ENCODE measurements around the gene HOXA6. TPM values are rescaled to one million over a fixed set of nuclear protein-coding genes. Genes with fewer than 3 reads are reported as not detected.

The HOXA6 gene
- total RNA-seq, 1 donor from 2014 or later = not detected

GRCh38 chr7:27145165-27145913 lies 2.2 kb downstream of the HOXA6 start:
- ATAC-seq (no peak), DNase-seq (ENCODE audit: missing footprints) (no peak)
- intact Hi-C loops (cut with DNase I) = no loop called here

- intact Hi-C loops (cut with DNase I) = no loop called here
- DNase-seq (ENCODE audit: missing footprints) (no peak), ATAC-seq (no peak)
These were observed 2.8 kb downstream of the HOXA6 start for GRCh38 chr7:27144781-27145164.

GRCh38 chr7:27143950-27144780 lies 3.4 kb downstream of the HOXA6 start:
- no peak for ATAC-seq
- intact Hi-C loops (cut with DNase I) = no loop called here
- no peak for DNase-seq (ENCODE audit: missing footprints)

- no peak for DNase-seq (ENCODE audit: missing footprints)
- ATAC-seq = no peak
- intact Hi-C loops (cut with DNase I) = no loop called here
These were observed 4.3 kb downstream of the HOXA6 start, which contains the start of gene HOXA5 for GRCh38 chr7:27143023-27143949. HOXA5 (minus strand) TSS chr7:27143681; CDS start chr7:27143607, 74 bp downstream.

GRCh38 chr7:27142580-27143022 lies 5.0 kb downstream of the HOXA6 start:
- DNase-seq (ENCODE audit: missing footprints) = no peak
- ATAC-seq = no peak
- intact Hi-C loops (cut with DNase I) = no loop called here

DNA sequence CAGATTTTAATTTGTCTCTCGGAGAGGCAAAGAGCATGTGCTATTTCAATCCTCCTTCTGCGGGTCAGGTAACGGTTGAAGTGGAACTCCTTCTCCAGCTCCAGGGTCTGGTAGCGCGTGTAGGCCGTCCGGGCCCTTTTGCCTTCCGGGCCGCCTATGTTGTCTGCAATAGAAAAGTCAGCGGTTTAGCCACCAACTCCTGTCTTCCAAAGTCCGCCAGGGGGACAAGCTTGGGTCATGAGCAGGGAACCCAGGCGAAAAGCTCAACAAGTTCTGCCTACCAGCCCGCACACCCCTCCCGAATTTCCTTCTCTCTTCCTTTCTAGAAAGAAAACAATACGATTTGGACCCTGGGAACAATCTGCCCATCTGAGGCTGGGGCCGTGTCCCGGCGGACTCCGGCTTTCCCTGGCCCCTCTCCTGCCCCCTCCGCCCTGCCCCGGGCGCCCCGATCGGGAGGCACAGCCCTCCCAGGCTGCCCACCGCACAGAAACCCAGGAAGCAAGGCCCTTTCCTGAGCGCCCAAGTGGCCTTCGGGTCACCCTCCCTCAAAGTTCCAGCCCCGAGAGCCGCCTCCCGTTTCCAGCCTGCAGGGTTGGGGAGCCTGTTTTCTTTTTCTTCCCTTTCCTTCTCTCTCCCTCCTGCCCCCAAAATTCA lies 5.5 kb downstream of the HOXA6 start:
- intact Hi-C loops (cut with DNase I) = no loop called here

DNA sequence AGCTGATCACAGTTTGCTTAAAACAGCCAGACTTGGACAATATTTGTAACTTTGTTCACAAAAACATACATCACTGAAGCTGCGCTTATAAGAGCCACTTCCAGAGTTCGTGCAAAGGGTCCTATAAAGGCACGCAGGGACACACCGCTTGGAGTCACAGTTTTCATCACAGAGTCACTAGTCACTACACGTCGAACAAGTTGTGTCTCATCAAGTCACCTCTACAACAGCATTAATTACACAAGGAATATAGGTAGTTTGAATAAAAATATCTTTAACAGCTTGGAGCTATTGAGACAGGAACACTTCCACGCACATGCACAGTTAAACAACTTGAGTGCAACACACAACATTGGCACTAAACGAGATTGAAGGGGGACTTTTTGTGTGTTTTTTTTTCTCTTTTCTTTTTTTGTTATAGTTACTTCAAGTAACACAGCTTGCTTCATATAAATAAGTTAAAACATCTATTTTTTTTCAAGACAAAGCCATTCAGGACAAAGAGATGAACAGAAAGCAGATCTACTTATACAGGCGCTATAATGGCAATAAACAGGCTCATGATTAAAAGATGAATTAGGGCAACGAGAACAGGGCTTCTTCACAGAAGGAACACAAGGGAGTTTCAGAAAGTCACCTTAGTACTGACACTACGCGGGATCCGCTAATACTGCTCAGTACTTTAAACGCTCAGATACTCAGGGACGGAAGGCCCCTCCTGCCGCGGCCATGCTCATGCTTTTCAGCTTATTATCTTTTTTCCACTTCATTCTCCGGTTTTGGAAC lies 6.2 kb downstream of the HOXA6 start:
- intact Hi-C loops (cut with DNase I) = no loop called here
- no peak for ATAC-seq

More for the DNA sequence above, 5.5 kb downstream of the HOXA6 start:
- ATAC-seq = no peak
- no peak for DNase-seq (ENCODE audit: missing footprints)

GRCh38 chr7:27140126-27140857 lies 7.3 kb downstream of the HOXA6 start:
- DNase-seq (ENCODE audit: missing footprints) (no peak), ATAC-seq (no peak)
- intact Hi-C loops (cut with DNase I) = no loop called here

More for the DNA sequence above, 6.2 kb downstream of the HOXA6 start:
- DNase-seq (ENCODE audit: missing footprints) = no peak

- no peak for ATAC-seq
- DNase-seq (ENCODE audit: missing footprints) = no peak
- intact Hi-C loops (cut with DNase I) = no loop called here
These were observed 8.0 kb downstream of the HOXA6 start for GRCh38 chr7:27139334-27140125.

GRCh38 chr7:27138985-27139333 lies 8.6 kb downstream of the HOXA6 start:
- intact Hi-C loops (cut with DNase I) = no loop called here
- DNase-seq (ENCODE audit: missing footprints) (no peak), ATAC-seq (no peak)

- no peak for DNase-seq (ENCODE audit: missing footprints)
- no peak for ATAC-seq
- intact Hi-C loops (cut with DNase I) = no loop called here
These were observed 9.1 kb downstream of the HOXA6 start for GRCh38 chr7:27138472-27138871.

- ATAC-seq (no peak), DNase-seq (ENCODE audit: missing footprints) (no peak)
- intact Hi-C loops (cut with DNase I) = no loop called here
These were observed 9.8 kb downstream of the HOXA6 start for GRCh38 chr7:27137640-27138315.

DNA sequence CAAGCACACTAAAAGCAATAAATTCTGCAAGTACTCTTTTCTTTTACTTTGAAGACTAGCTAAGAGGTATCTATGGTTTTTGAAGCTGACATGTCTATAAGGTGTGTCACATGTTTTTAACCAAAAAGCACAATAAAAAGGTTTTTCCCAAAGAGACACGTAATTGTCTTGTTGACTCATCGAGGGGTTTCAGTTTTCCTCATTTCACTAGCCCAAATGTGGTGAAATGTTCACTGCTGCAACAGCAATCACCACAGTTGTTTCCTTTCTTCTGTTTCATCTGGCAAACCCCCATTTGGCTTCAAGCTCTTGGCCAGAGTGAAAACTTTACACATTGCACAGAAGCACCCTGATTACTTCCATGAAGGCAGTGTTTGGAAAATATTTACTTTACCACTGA lies 13.2 kb downstream of the HOXA6 start:
- ATAC-seq (no peak), DNase-seq (ENCODE audit: missing footprints) (no peak)
- intact Hi-C loops (cut with DNase I) = no loop called here

GRCh38 chr7:27133409-27134231 lies 14.0 kb downstream of the HOXA6 start:
- DNase-seq (ENCODE audit: missing footprints) (no peak), ATAC-seq (no peak)
- intact Hi-C loops (cut with DNase I) = loop anchor here (2.0 kb wide), 1 partner anchor 279 kb away; no protein-coding TSS in a partner anchor

- intact Hi-C loops (cut with DNase I) = loop anchor here (2.0 kb wide), 1 partner anchor 278 kb away; no protein-coding TSS in a partner anchor
- ATAC-seq (no peak), DNase-seq (ENCODE audit: missing footprints) (no peak)
These were observed 14.6 kb downstream of the HOXA6 start for GRCh38 chr7:27132978-27133377.
